K562 treated with DMSO at 1 percent for 4 hours (cell line): Measurements from ENCODE around the gene LTBR. TPM values are rescaled to one million over a fixed set of nuclear protein-coding genes. Genes with fewer than 3 reads are reported as not detected.

Experiments used
- total RNA-seq: library from RNA; unstranded; fragments of 300-600 nt; gene quantifications from 2 replicates; pipeline ENCODE4 v1.2.3, GENCODE V29; 2022; ENCODE audit not compliant: insufficient read depth

The LTBR gene
- total RNA-seq, result 55.5 and 80.1 TPM in 2 replicates

GRCh38 chr12:6383572-6384498 lies at the start of gene LTBR:
Gene LTBR (plus strand): TSS chr12:6384162. CDS start chr12:6384359, 197 bp downstream.

GRCh38 chr12:6341417-6342139 lies 42.4 kb upstream of the LTBR start, which contains the start of gene TNFRSF1A:
Gene TNFRSF1A (minus strand): TSS chr12:6342076. CDS start chr12:6341814, 262 bp downstream.

GRCh38 chr12:6375269-6376078 lies 8.5 kb upstream of the LTBR start, which contains the start of gene SCNN1A:
Gene SCNN1A (minus strand): TSS chr12:6375563. CDS start chr12:6374783, 780 bp downstream.

Other genes with a start within 250 kb of the LTBR start
- gene CD9, start 183.8 kb upstream of the LTBR start, total RNA-seq, result 2.3 TPM in 1 of 2 replicates, not detected in the other
- gene PLEKHG6, start 73.5 kb upstream of the LTBR start, total RNA-seq, result not detected in 2 replicates
- 22.5 and 28.6 TPM in 2 replicates for gene TNFRSF1A, start 42.1 kb upstream of the LTBR start, total RNA-seq
- not detected in 2 replicates for gene SCNN1A, start 8.6 kb upstream of the LTBR start, total RNA-seq
- not detected in 2 replicates for gene CD27, start 60.8 kb downstream of the LTBR start, total RNA-seq
- 4.2 and 6.5 TPM in 2 replicates for gene TAPBPL, start 67.9 kb downstream of the LTBR start, total RNA-seq
- gene VAMP1, start 86.5 kb downstream of the LTBR start, total RNA-seq, result 7.0 and 7.9 TPM in 2 replicates
- 77.4 and 89.7 TPM in 2 replicates for gene MRPL51, start 109.1 kb downstream of the LTBR start, total RNA-seq
- gene NCAPD2, start 109.9 kb downstream of the LTBR start, total RNA-seq, result 70.8 and 73.8 TPM in 2 replicates
- gene GAPDH, start 150.4 kb downstream of the LTBR start, total RNA-seq, result 2,497 and 2,516 TPM in 2 replicates
- 0.48 TPM in 1 of 2 replicates, not detected in the other for gene IFFO1, start 171.9 kb downstream of the LTBR start, total RNA-seq
- 12.4 and 24.6 TPM in 2 replicates for gene NOP2, start 184.1 kb downstream of the LTBR start, total RNA-seq
- gene CHD4, start 223.2 kb downstream of the LTBR start, total RNA-seq, result 215 and 222 TPM in 2 replicates